Measurements from ENCODE around the gene ZNF830.
"Not testable (repeated sequence)": the region's sequence is repeated elsewhere in the genome, so short reads cannot be mapped to it uniquely, and the experiment has no call there.

ZNF830 gene

GRCh38 chr17:34991606-34992005 lies 30.3 kb downstream of the ZNF830 start:
- no peak for DNase-seq

- no peak for DNase-seq
Measured at GRCh38 chr17:34993031-34993430, 31.7 kb downstream of the ZNF830 start.

GRCh38 chr17:34996422-34997285 lies 35.3 kb downstream of the ZNF830 start:
- no peak for DNase-seq

- no peak for DNase-seq
Measured at GRCh38 chr17:34997355-34997862, 36.1 kb downstream of the ZNF830 start.

GRCh38 chr17:34998205-34998604 lies 36.9 kb downstream of the ZNF830 start:
- DNase-seq, result peak; percentile 87

- DNase-seq, result no peak
Measured at GRCh38 chr17:34999456-34999855, 38.1 kb downstream of the ZNF830 start.

GRCh38 chr17:35000965-35001364 lies 39.6 kb downstream of the ZNF830 start:
- DNase-seq, result not testable (repeated sequence)

- DNase-seq, result no peak
Measured at GRCh38 chr17:35001549-35001948, 40.2 kb downstream of the ZNF830 start.

- no peak for DNase-seq
Measured at GRCh38 chr17:35002876-35003551, 41.7 kb downstream of the ZNF830 start.

- no peak for DNase-seq
Measured at GRCh38 chr17:35003778-35004177, 42.4 kb downstream of the ZNF830 start.

GRCh38 chr17:35006345-35006744 lies 45.0 kb downstream of the ZNF830 start:
- no peak for DNase-seq

GRCh38 chr17:35006961-35007360 lies 45.6 kb downstream of the ZNF830 start:
- DNase-seq, result peak; percentile 15

GRCh38 chr17:35010093-35010492 lies 48.8 kb downstream of the ZNF830 start:
- DNase-seq, result no peak

- DNase-seq, result no peak
Measured at GRCh38 chr17:35011671-35012216, 50.4 kb downstream of the ZNF830 start.
